OCI-LY3 (cell line): Measurements from ENCODE around the gene TMEM69.
"Not testable (repeated sequence)": the region's sequence is repeated elsewhere in the genome, so short reads cannot be mapped to it uniquely, and the experiment has no call there.

Source experiments
- CTCF ChIP-seq: fragments of 200-600, 300-600 bp; sonication (generic); IDR thresholded peaks from 2 replicates; pipeline ENCODE4 v1.5.1; 2014; ENCODE audit warnings: antibody characterized with exemption, low read length, low read depth
- EZH2phosphoT487 ChIP-seq: fragments of 200-600 bp; shearing (Covaris generic); IDR thresholded peaks from 2 replicates; pipeline ENCODE4 v1.6.1; 2018; ENCODE audit warnings: antibody characterized with exemption, mixed run types, low read depth

GRCh38 chr1:45676553-45676952 is 11.4 kb upstream of the TMEM69 start:
- not testable (repeated sequence) for TF ChIP-seq CTCF, EZH2phosphoT487
